Progenitor cell of endocrine pancreas (in vitro differentiated cells): Measurements from ENCODE around the gene RAPGEFL1. TPM values are rescaled to one million over a fixed set of nuclear protein-coding genes. Genes with fewer than 3 reads are reported as not detected.

Experiments used
- DNase-seq: peaks from one replicate; pipeline ENCODE4 v3.0.0; 2021; ENCODE audit warnings: low spot score; ENCODE audit not compliant: unreplicated experiment
- H3K27ac Mint-ChIP-seq: 2 replicates; pipeline ENCODE4 v1.8.0; 2021; ENCODE audit warnings: mild to moderate bottlenecking, moderate library complexity, mixed read lengths
- H3K27me3 Mint-ChIP-seq: 2 replicates; pipeline ENCODE4 v1.8.0; 2021; ENCODE audit warnings: mixed read lengths
- H3K36me3 Mint-ChIP-seq: 2 replicates; pipeline ENCODE4 v1.8.0; 2022; ENCODE audit warnings: mixed read lengths; ENCODE audit not compliant: insufficient read depth
- H3K4me1 Mint-ChIP-seq: 2 replicates; pipeline ENCODE4 v1.8.0; 2021; ENCODE audit warnings: low read depth, mixed read lengths
- H3K4me3 Mint-ChIP-seq: 2 replicates; pipeline ENCODE4 v1.8.0; 2021; ENCODE audit warnings: low read depth, mild to moderate bottlenecking, moderate library complexity, mixed read lengths
- H3K9me3 Mint-ChIP-seq: 2 replicates; pipeline ENCODE4 v1.8.0; 2021; ENCODE audit warnings: low read depth, mixed read lengths
- CTCF ChIP-seq: fragments of 200-600 bp; sonication (generic); IDR thresholded peaks from one replicate; pipeline ENCODE4 v1.5.0; 2021; ENCODE audit warnings: antibody characterized with exemption, mild to moderate bottlenecking; ENCODE audit not compliant: unreplicated experiment
- microRNA-seq: library from miRNA; unstranded; fragments of <30 nt; microRNA quantifications from one replicate; pipeline ENCODE4 v1.1.0, GENCODE V29; 2020; ENCODE audit warnings: borderline number of aligned reads; ENCODE audit not compliant: unreplicated experiment
- total RNA-seq: library from RNA; stranded (reverse); gene quantifications from 2 replicates; pipeline ENCODE4 v1.2.1, GENCODE V29; 2021

RAPGEFL1 gene
- total RNA-seq, 1 donor from 2014 or later: 17.0 TPM

DNA sequence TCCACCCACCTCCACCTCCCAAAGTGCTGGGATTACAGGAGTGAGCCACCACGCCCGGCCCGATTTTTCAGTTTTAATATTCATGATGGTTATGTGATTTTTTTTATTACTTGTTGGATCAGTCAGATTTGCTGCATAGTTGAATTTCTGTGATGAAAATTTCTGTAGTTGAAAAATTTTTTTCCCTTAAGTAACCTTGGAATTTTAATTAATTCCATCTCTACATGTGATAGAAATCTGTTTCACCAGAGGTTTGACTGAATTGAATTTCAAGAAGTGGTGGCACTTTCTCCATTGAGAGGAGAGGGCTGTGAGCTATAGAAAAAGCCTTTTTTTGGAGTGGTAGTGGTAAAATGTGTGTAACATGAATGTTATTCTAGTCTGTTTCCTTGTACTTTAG lies 66.5 kb downstream of the RAPGEFL1 start:
- no peak for TF ChIP-seq CTCF
- DNase-seq: no peak
- peaks cover 7% of the 10 kb centered on the region for H3K4me1 Mint-ChIP-seq
- H3K27ac Mint-ChIP-seq: no peak overlapping the region
- no peaks in the 10 kb centered on the region for H3K9me3 Mint-ChIP-seq
- H3K36me3 Mint-ChIP-seq: peaks cover 2% of the 10 kb centered on the region
- H3K4me3 Mint-ChIP-seq: no peak overlapping the region
- H3K27me3 Mint-ChIP-seq: no peaks in the 10 kb centered on the region

DNA sequence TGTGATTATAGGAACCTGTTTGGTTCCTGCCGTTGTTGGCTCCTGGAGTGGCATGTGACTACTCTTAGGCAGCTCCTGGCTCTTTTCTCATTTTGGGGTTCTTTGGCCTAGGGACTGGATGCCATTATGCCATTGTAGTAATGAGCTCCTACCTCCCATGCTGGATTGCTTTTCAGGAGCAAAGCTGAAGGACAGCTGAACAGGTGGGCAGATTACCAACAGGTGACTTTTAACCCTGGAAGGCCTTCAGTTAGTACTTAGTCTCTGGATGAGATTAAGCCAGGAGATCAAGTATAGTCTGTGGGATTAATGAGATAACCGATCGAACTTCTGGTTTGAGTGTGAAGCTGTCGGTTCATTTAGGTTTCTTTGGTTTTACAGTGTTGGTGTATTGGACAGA lies 67.0 kb downstream of the RAPGEFL1 start:
- TF ChIP-seq CTCF: no peak
- no peaks in the 10 kb centered on the region for H3K9me3 Mint-ChIP-seq
- H3K4me1 Mint-ChIP-seq: peaks cover 7% of the 10 kb centered on the region
- H3K36me3 Mint-ChIP-seq: peaks cover 2% of the 10 kb centered on the region
- DNase-seq: no peak
- H3K4me3 Mint-ChIP-seq: no peak overlapping the region
- H3K27ac Mint-ChIP-seq: no peak overlapping the region
- no peaks in the 10 kb centered on the region for H3K27me3 Mint-ChIP-seq

Small RNA genes within 50 kb of the gene (microRNA-seq; reads per million reads assigned to microRNA genes)
- gene MIR6866 (3.0 reads per million), gene MIR6867 (not detected)

Other genes with a start within 250 kb of the RAPGEFL1 start
- 80.4 and 87.6 TPM in 2 replicates for gene ORMDL3, start 249.9 kb upstream of the RAPGEFL1 start, total RNA-seq
- gene LRRC3C, start 249.7 kb upstream of the RAPGEFL1 start, total RNA-seq: not detected in 2 replicates
- not detected in 2 replicates for gene GSDMA, start 214.5 kb upstream of the RAPGEFL1 start, total RNA-seq
- gene PSMD3, start 196.7 kb upstream of the RAPGEFL1 start, total RNA-seq: 117 and 119 TPM in 2 replicates
- not detected in 2 replicates for gene CSF3, start 162.0 kb upstream of the RAPGEFL1 start, total RNA-seq
- gene MED24, start 123.1 kb upstream of the RAPGEFL1 start, total RNA-seq: 143 and 161 TPM in 2 replicates
- 21.3 and 25.0 TPM in 2 replicates for gene THRA, start 114.5 kb upstream of the RAPGEFL1 start, total RNA-seq
- 2.4 and 2.6 TPM in 2 replicates for gene NR1D1, start 76.9 kb upstream of the RAPGEFL1 start, total RNA-seq
- 137 and 143 TPM in 2 replicates for gene MSL1, start 55.5 kb upstream of the RAPGEFL1 start, total RNA-seq
- gene CASC3, start 36.9 kb upstream of the RAPGEFL1 start, total RNA-seq: 121 and 122 TPM in 2 replicates
- 37.5 and 38.2 TPM in 2 replicates for gene WIPF2, start 41.8 kb downstream of the RAPGEFL1 start, total RNA-seq
- gene CDC6, start 110.4 kb downstream of the RAPGEFL1 start, total RNA-seq: 35.7 and 38.5 TPM in 2 replicates
- gene RARA, start 131.7 kb downstream of the RAPGEFL1 start, total RNA-seq: 50.8 and 51.3 TPM in 2 replicates
- not detected in 2 replicates for gene GJD3, start 187.3 kb downstream of the RAPGEFL1 start, total RNA-seq
- 111 and 114 TPM in 2 replicates for gene TOP2A, start 240.4 kb downstream of the RAPGEFL1 start, total RNA-seq